Breast epithelium (tissue), 4 donors: ENCODE results near the gene TNFAIP3. TPM values are rescaled to one million over a fixed set of nuclear protein-coding genes. Genes with fewer than 3 reads are reported as not detected.

ENCODE experiments used
- DNase-seq, 2 donors: peaks; one replicate each; pipeline ENCODE4 v3.0.0-alpha.2; 2019; ENCODE audit warnings: low spot score in 2 of 2
- H3K27ac ChIP-seq, 2 donors: fragments of 200-600 bp; sonication (generic) in 1 of 2; one replicate each; pipeline ENCODE4 v1.5.1; 2016 to 2019; ENCODE audit warnings: mild to moderate bottlenecking in 1 of 2
- H3K27me3 ChIP-seq, 2 donors: fragments of 200-600 bp; sonication (generic) in 1 of 2; one replicate each; pipeline versions ENCODE4 v1.5.1 to v1.6.0; 2017 to 2019; ENCODE audit warnings: control low read depth in 1 of 2, mild to moderate bottlenecking in 1 of 2
- H3K36me3 ChIP-seq: fragments of 200-600 bp; one replicate; pipeline ENCODE4 v1.5.1; 2019
- H3K4me1 ChIP-seq, 2 donors: fragments of 200-600 bp; sonication (generic); one replicate each; pipeline ENCODE4 v1.5.1; 2016 to 2019; ENCODE audit warnings: control low read depth in 1 of 2
- H3K4me3 ChIP-seq, 3 donors: fragments of 200-600 bp; sonication (generic); 1 replicate in 2 of 3; 2 replicates in 1 of 3; pipeline ENCODE4 v1.5.1; 2016 to 2019; ENCODE audit warnings: mild to moderate bottlenecking in 3 of 3, moderate library complexity in 2 of 3
- H3K9me3 ChIP-seq, 2 donors: fragments of 200-600 bp; sonication (generic) in 1 of 2; one replicate each; pipeline ENCODE4 v1.5.1; 2016 to 2019; ENCODE audit warnings: control low read depth in 1 of 2
- CTCF ChIP-seq, 3 donors: fragments of 450-650 bp; IDR thresholded peaks; one replicate each; pipeline ENCODE4 v1.5.1; 2016 to 2017; ENCODE audit warnings: antibody characterized with exemption in 3 of 3, mild to moderate bottlenecking in 3 of 3, moderate library complexity in 3 of 3
- POLR2A ChIP-seq: fragments of 450-650 bp; IDR thresholded peaks from one replicate; pipeline ENCODE4 v1.6.1; 2016; ENCODE audit warnings: antibody characterized with exemption, mild to moderate bottlenecking, moderate library complexity
- POLR2AphosphoS5 ChIP-seq, 3 donors: sonication (generic); formaldehyde crosslinking; IDR thresholded peaks; one replicate each; pipeline ENCODE4 v1.6.1; 2017; ENCODE audit warnings: antibody characterized with exemption in 3 of 3
- intact Hi-C: fragments of 100-400 bp; cut with DNase I; formaldehyde crosslinking; loops from one replicate; pipeline ENCODE4 v1.15.1; 2023; ENCODE audit warnings: low total_unique reads
- total RNA-seq, 3 donors: library from RNA; depleted of rRNA; stranded (reverse); fragments of >200 nt; gene quantifications; one replicate each; pipeline ENCODE4 v1.1.0, GENCODE V29; 2016

Gene TNFAIP3
- total RNA-seq, 3 donors from 2014 or later = 21.3 to 50.5 (median 25.9) TPM

GRCh38 chr6:137870308-137870644 lies 3.2 kb downstream of the TNFAIP3 start:
- intact Hi-C loops = no loop called here
- no peaks in the 10 kb centered on the region for H3K27me3 ChIP-seq
- no peak for TF ChIP-seq POLR2A
- TF ChIP-seq POLR2AphosphoS5 (IDR thresholded peaks at IDR 0.05) = no peak
- TF ChIP-seq CTCF (IDR thresholded peaks at IDR 0.05) = no peak
- no peaks in the 10 kb centered on the region for H3K9me3 ChIP-seq
- H3K27ac ChIP-seq = peak overlapping the region in 1 of 2 donors; percentile 66
- no peaks in the 10 kb centered on the region for H3K4me1 ChIP-seq
- H3K36me3 ChIP-seq = no peaks in the 10 kb centered on the region
- peak overlapping the region; percentile 23 to 85 (median 32) for H3K4me3 ChIP-seq
- DNase-seq = no peak

GRCh38 chr6:137870744-137871247 lies 3.7 kb downstream of the TNFAIP3 start:
- intact Hi-C loops = no loop called here
- no peaks in the 10 kb centered on the region for H3K27me3 ChIP-seq
- no peaks in the 10 kb centered on the region for H3K36me3 ChIP-seq
- H3K9me3 ChIP-seq = no peaks in the 10 kb centered on the region
- no peak for DNase-seq
- TF ChIP-seq POLR2AphosphoS5 (IDR thresholded peaks at IDR 0.05) = no peak
- TF ChIP-seq POLR2A = no peak
- TF ChIP-seq CTCF (IDR thresholded peaks at IDR 0.05) = peak in 2 of 3 donors; percentile 13 to 28
- peak overlapping the region; percentile 49 to 66 for H3K27ac ChIP-seq
- no peaks in the 10 kb centered on the region for H3K4me1 ChIP-seq
- peak overlapping the region; percentile 23 to 85 (median 32) for H3K4me3 ChIP-seq

- no peaks in the 10 kb centered on the region for H3K36me3 ChIP-seq
- H3K9me3 ChIP-seq = no peaks in the 10 kb centered on the region
- DNase-seq = no peak
- no peaks in the 10 kb centered on the region for H3K27me3 ChIP-seq
- no peak for TF ChIP-seq POLR2A
- TF ChIP-seq CTCF (IDR thresholded peaks at IDR 0.05) = no peak
- TF ChIP-seq POLR2AphosphoS5 (IDR thresholded peaks at IDR 0.05) = no peak
- H3K4me3 ChIP-seq = peak overlapping the region; percentile 23 to 85 (median 32)
- H3K4me1 ChIP-seq = no peaks in the 10 kb centered on the region
- peak overlapping the region; percentile 49 to 66 for H3K27ac ChIP-seq
- intact Hi-C loops = no loop called here
These were observed 4.2 kb downstream of the TNFAIP3 start for GRCh38 chr6:137871291-137871690.

- H3K4me3 ChIP-seq = peak overlapping the region; percentile 23 to 85 (median 32)
- H3K36me3 ChIP-seq = no peaks in the 10 kb centered on the region
- no peaks in the 10 kb centered on the region for H3K9me3 ChIP-seq
- peak overlapping the region; percentile 49 to 66 for H3K27ac ChIP-seq
- intact Hi-C loops = no loop called here
- no peaks in the 10 kb centered on the region for H3K27me3 ChIP-seq
- H3K4me1 ChIP-seq = no peaks in the 10 kb centered on the region
- TF ChIP-seq POLR2A = no peak
- DNase-seq = no peak
These were observed 4.9 kb downstream of the TNFAIP3 start for GRCh38 chr6:137871831-137872454.

GRCh38 chr6:137872581-137873115 lies 5.6 kb downstream of the TNFAIP3 start:
- intact Hi-C loops = no loop called here
- Histone ChIP-seq H3K36me3 (no peaks in the 10 kb centered on the region), H3K9me3 (no peaks in the 10 kb centered on the region), H3K27me3 (no peaks in the 10 kb centered on the region), H3K27ac (peak overlapping the region in 1 of 2 donors; percentile 49), H3K4me3 (no peak overlapping the region), H3K4me1 (no peaks in the 10 kb centered on the region)
- TF ChIP-seq POLR2A (no peak), POLR2AphosphoS5 (IDR thresholded peaks at IDR 0.05) (no peak), CTCF (IDR thresholded peaks at IDR 0.05) (no peak)
- DNase-seq = no peak
